Measurements from ENCODE around the gene AMOTL2. TPM values are rescaled to one million over a fixed set of nuclear protein-coding genes. Genes with fewer than 3 reads are reported as not detected.

Gene AMOTL2
- total and polyA plus RNA-seq, 2 donors (not counting 3 experiments of a cell fraction or from before 2014, with no cell fraction given): 130 to 145 TPM

GRCh38 chr3:134337511-134338200 is 36.6 kb downstream of the AMOTL2 start:
- Histone ChIP-seq H3K27ac (ENCODE audit: insufficient read depth, low read depth, low read length) (no peak overlapping the region), H3K4me3 (replicated peaks in 1 of 3; ENCODE audit: insufficient read depth in 1 of 3, low read depth in 1 of 3, low read length in 3 of 3) (no peak overlapping the region), H3K9me1 (replicated peaks; ENCODE audit: control insufficient read depth, extremely low read depth, insufficient read depth, low read length) (no peaks in the 10 kb centered on the region), H3K4me2 (ENCODE audit: insufficient read depth, low read length) (no peak overlapping the region), H3K36me3 (ENCODE audit: control insufficient read depth in 2 of 2, extremely low read depth in 1 of 2, insufficient read depth in 2 of 2, low read length in 2 of 2) (no peaks in the 10 kb centered on the region), H3K4me1 (ENCODE audit: control insufficient read depth, extremely low read depth, insufficient read depth, low read length) (peaks cover 6% of the 10 kb centered on the region), H3K9ac (replicated peaks; ENCODE audit: extremely low read depth, insufficient read depth, low read length) (no peak overlapping the region), H3K9me3 (replicated peaks; ENCODE audit: control insufficient read depth, insufficient read depth, low read length) (no peaks in the 10 kb centered on the region), H3K79me2 (ENCODE audit: control insufficient read depth, insufficient read depth, low read length) (no peaks in the 10 kb centered on the region), H4K20me1 (replicated peaks; ENCODE audit: control insufficient read depth, extremely low read depth, insufficient read depth, low read length) (no peaks in the 10 kb centered on the region), H2AFZ (ENCODE audit: low read depth, low read length) (no peak overlapping the region), H3K27me3 (ENCODE audit: control insufficient read depth in 2 of 2, insufficient read depth in 2 of 2, low read length in 2 of 2) (no peaks in the 10 kb centered on the region)
- POLR2A ChIA-PET: no interaction called here
- CTCF ChIA-PET: interaction anchor here (0.6 to 1.8 kb wide), 3 partner anchors 25 to 31 kb away, joined by 3 to 6 read pairs (median 3); no protein-coding TSS in a partner anchor
- BruUV-seq (replicated peaks): no TSS peak
- TF ChIP-seq POLR2A (IDR thresholded peaks at IDR 0.05; ENCODE audit: low read depth, low read length) (no peak), GATA2 (IDR thresholded peaks at IDR 0.05; ENCODE audit: insufficient read depth, insufficient read length, low read depth, low read length) (no peak), POLR2AphosphoS5 (IDR thresholded peaks at IDR 0.05; ENCODE audit: insufficient read depth, low read depth, low read length) (no peak), JUN (IDR thresholded peaks at IDR 0.05; ENCODE audit: borderline replicate concordance, insufficient read depth, insufficient read length, low read depth) (no peak), MAX (IDR thresholded peaks at IDR 0.05; ENCODE audit: insufficient read depth, insufficient read length) (no peak), FOS (IDR thresholded peaks at IDR 0.05; ENCODE audit: borderline replicate concordance, insufficient read depth, low read length) (no peak), EZH2 (IDR thresholded peaks at IDR 0.05; ENCODE audit: borderline replicate concordance, low read depth, low read length, severe bottlenecking) (no peak), CTCF (IDR thresholded peaks at IDR 0.05; ENCODE audit: extremely low read depth in 1 of 2, insufficient read depth in 1 of 2, low read depth in 1 of 2, low read length in 2 of 2) (no peak), MYC (IDR thresholded peaks at IDR 0.05; ENCODE audit: low read depth, low read length) (no peak)
- DNase-seq (ENCODE audit: low read depth, low spot score): no peak
- dilution Hi-C loops (cut with MboI; ENCODE audit: extremely low pct_ligation_motif_present, low sequenced_read_pairs) (no loop called here), intact Hi-C loops (cut with micrococcal nuclease) (no loop called here)
- FAIRE-seq: no peak

Data from endothelial cell of umbilical vein (primary cell).